ENCODE data around the gene APRT.
"Not testable (repeated sequence)": the region's sequence is repeated elsewhere in the genome, so short reads cannot be mapped to it uniquely, and the experiment has no call there.

APRT gene

GRCh38 chr16:88824256-88825077 lies 12.7 kb upstream of the APRT start:
- TF ChIP-seq CTCF (IDR thresholded peaks at IDR 0.05; ENCODE audit: insufficient read depth, low read depth, low read length, missing control alignments) = no peak
- H3K4me3 ChIP-seq (ENCODE audit: low read depth, low read length) = no peak overlapping the region
- no peak for DNase-seq (ENCODE audit: low read depth)

- not testable (repeated sequence) for DNase-seq (ENCODE audit: low read depth); H3K4me3 ChIP-seq (ENCODE audit: low read depth, low read length)
Observed at GRCh38 chr16:88823646-88824045, 11.9 kb upstream of the APRT start.

GRCh38 chr16:88822281-88823040 lies 10.7 kb upstream of the APRT start:
- H3K4me3 ChIP-seq (ENCODE audit: low read depth, low read length) = no peak overlapping the region
- DNase-seq (ENCODE audit: low read depth) = no peak

GRCh38 chr16:88821168-88821850 lies 9.6 kb upstream of the APRT start:
- TF ChIP-seq CTCF (IDR thresholded peaks at IDR 0.05; ENCODE audit: insufficient read depth, low read depth, low read length, missing control alignments) = no peak
- H3K4me3 ChIP-seq (ENCODE audit: low read depth, low read length) = no peak overlapping the region
- no peak for DNase-seq (ENCODE audit: low read depth)

More at GRCh38 chr16:88822281-88823040, 10.7 kb upstream of the APRT start:
- TF ChIP-seq CTCF (IDR thresholded peaks at IDR 0.05; ENCODE audit: insufficient read depth, low read depth, low read length, missing control alignments) = no peak

GRCh38 chr16:88820385-88821025 lies 8.8 kb upstream of the APRT start:
- no peak overlapping the region for H3K4me3 ChIP-seq (ENCODE audit: low read depth, low read length)

GRCh38 chr16:88819126-88819525 lies 7.4 kb upstream of the APRT start:
- no peak for DNase-seq (ENCODE audit: low read depth)
- TF ChIP-seq CTCF (IDR thresholded peaks at IDR 0.05; ENCODE audit: insufficient read depth, low read depth, low read length, missing control alignments) = no peak
- no peak overlapping the region for H3K4me3 ChIP-seq (ENCODE audit: low read depth, low read length)

More at GRCh38 chr16:88820385-88821025, 8.8 kb upstream of the APRT start:
- DNase-seq (ENCODE audit: low read depth) = no peak
- TF ChIP-seq CTCF (IDR thresholded peaks at IDR 0.05; ENCODE audit: insufficient read depth, low read depth, low read length, missing control alignments) = no peak

GRCh38 chr16:88818575-88818874 lies 6.8 kb upstream of the APRT start:
- no peak for DNase-seq (ENCODE audit: low read depth)
- no peak overlapping the region for H3K4me3 ChIP-seq (ENCODE audit: low read depth, low read length)
- no peak for TF ChIP-seq CTCF (IDR thresholded peaks at IDR 0.05; ENCODE audit: insufficient read depth, low read depth, low read length, missing control alignments)

Measured in GM12865 (cell line).